HG03460 (cell line): ENCODE data around the gene NELFCD.
"Not testable (repeated sequence)": the region's sequence is repeated elsewhere in the genome, so short reads cannot be mapped to it uniquely, and the experiment has no call there.

Source experiments
- ATAC-seq: cut with Tn5 transposase; IDR thresholded peaks from one replicate; pipeline ENCODE4 v1.9.1; 2021; ENCODE audit not compliant: unreplicated experiment

The NELFCD gene

DNA sequence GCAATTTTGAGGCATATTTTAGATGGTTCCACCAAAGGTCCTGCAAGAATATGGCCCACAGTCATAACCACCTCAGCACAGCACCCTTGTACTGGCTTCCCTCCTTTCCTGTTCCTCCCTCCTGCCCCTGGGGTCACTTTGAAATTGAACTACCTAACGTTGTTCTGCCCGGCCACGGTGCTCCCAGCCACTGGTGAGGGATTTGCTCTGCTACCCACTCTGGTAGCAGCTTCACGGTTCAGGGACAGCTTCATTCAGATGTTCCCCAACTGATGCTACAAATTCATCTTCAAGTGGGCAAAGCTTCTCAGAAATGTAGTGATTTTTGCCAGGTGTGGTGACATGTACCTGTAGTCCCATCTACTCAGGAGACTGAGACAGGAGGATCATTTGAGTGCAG is 7.9 kb upstream of the NELFCD start:
- no peak for ATAC-seq

DNA sequence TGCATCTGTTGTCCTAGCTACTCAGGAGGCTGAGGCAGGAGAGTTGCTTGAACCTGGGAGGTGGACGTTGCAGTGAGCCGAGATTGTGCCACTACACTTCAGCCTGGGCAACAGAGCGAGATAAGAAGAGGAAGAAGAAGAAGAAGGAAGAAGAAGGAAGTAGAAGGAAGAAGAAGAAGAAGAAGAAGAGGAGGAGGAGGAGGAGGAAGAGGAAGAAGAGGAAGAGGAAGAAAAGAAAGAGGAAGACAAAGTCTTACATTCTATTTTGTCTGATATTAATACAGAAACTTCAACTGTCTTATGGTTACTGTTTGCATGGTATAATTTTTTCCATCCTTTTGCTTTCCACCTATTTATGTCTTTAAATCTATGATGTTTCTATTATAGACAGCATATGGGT is 7.2 kb upstream of the NELFCD start:
- no peak for ATAC-seq

DNA sequence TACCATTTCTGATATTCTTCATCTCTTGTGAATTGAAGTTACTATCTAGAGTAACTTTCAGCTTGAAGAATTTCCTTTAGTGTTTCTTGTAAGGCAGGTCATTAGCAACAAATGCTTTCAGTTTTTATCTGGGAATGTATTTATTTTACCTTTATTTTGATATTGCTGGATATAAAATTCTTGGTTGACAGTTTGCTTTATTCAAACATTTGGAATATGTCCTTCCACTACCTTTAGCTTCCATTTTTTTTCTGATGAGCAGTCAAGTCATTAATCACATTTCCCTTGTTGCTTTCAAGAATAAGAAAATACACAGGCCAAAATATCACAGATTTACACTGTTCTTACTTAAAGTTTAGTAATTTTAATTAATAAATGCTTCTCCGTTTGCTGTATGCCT is 5.7 kb upstream of the NELFCD start:
- ATAC-seq: no peak

DNA sequence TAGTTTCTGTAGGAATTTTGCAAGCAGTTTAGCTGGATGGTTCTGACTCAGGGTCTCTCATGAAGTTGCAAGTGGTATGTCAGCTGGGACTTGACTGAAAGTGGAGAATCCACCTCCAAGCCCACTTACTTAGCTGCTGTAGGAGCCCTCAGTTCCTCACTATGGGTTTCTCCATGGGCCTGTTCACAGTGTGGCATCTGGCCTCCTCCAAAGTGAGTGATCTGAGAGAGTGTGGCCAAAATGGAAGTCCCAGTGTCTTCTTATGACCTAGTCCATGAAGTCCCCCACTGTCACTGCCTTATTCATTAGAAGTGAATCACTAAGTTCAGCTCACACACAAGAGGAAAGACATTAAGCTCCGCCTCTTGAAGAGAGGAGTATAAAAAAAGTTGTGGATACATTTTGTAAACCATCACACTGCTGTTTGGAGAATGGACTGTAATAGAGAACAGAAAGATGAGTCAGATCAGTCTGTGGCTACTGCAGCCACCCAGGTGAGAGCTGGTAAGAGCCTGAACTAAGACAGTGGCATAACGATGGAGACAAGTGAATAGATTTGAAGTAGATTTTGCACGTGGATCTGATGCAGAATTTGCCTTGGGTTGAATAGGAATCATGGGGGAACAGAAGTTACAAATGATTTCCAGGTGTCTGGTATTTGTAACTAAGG is 4.9 kb upstream of the NELFCD start:
- ATAC-seq: no peak

DNA sequence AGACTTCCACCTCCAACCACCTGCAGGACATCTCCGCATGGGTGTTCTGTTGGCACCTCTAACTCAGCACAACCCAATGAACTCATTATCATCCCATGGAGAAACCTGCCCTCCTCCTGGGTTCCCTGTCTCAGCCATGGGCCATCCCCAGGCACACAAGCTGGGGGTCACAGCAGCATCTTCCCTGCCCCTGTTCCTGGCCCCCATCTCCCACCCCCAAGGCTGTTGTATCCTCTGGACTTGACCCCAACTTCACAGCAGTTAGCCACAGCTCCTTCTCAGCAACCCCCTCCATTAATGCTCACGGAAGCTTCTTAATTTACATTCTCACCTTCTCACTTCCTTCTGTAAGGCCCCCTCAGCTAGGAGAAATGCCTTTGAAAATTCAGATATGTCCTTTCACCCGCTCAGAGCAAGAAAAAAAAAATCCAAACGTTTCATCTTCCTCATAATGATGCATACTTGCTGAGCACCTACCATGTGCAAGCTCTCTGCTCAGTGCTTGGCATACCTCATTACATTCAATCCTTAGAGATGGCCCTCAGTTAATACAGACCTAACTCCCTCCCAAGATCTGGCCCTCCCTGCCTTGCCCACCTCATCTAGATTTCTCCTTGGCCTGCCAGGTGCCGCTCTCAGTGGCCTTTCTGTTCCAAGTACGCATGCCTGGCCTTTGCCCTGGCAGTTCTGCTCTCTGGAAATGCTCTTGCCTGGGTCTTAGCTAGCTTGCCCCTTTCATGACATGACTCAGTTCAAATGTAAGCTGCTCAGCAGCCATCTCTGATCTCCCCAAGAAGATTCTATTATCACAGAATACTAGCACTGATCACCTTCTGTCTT is 2.5 kb upstream of the NELFCD start:
- ATAC-seq: no peak

DNA sequence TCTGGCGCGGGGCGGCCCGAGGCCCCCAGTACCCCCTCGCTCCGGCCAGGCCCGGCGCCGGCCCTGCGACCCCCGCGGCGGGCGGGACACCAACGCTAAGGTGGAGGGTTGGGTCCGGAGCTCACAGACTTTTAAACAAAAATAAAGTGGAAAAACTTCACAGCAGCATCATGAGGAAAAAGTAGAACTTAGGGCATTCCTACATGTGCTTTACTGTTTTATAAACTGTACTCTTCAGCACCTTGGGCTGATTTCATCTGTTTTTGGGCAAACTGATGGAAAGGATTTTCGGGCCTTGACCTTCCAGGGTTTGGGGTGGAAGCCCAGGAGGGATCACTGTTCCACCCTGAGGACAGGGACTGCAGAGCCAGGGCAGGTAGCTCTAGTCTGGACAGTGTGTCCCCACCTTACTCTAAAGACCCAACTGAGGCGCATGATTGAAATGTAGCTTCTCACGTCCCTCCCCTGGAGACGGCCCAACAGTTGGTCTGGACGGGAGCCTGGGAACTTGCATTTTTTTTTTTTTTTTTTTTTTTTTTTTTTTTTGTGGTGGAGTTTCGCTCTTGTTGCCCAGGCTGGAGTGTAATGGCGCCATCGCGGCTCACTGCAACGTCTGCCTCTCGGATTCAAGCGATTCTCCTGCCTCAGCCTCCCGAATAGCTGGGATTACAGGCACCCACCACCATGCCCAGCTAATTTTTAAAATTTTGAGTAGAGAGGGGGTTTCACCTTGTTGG is 740 bp downstream of the NELFCD start:
- no peak for ATAC-seq

DNA sequence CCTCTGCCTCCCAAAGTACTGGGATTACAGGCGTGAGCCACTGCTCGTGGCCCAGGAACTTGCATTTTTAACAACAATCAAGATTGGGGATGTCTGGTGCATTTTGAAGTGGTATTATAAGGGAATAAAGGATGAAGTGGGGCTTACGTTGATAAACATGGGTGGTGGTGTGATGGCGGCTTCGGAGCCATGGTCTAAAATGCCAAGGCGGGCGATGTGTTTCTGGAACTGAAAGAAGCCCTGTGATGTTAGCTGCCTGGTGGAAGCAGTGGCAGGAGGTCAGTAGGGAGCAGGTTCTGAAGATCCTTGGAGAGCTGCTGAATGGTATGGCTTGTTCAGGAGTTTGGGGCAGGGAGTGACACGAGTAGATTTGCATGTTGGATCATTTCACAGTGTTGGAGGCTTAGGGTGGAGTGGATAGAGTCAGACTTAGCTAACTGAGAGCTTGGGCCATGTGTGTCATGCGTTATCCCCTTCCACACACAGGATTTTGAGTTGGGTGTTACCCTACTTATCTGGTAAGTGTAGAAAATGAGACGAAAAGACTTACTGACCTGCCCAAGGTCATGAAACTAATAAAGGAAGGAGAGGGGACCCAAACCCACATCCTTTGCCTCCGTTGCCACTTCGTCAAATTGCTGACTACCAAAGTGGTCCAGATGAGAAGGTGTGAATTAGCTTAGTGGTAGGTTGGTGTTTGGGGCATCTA is 1.5 kb downstream of the NELFCD start:
- no peak for ATAC-seq

DNA sequence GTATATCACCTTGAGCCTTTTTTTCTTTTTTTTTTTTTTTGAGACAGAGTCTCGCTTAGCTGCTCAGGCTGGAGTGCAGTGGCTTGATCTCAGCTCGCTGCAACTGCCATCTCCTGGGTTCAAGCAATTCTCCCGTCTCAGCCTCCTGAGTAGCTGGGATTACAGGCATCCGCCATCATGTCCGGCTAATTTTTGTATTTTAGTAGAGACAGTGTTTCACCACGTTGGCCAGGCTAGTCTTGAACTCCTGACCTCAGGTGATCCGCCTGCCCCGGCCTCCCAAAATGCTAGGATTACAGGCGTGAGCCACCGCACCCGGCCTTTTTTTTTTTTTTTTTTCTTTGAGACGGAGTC is 2.0 kb downstream of the NELFCD start:
- ATAC-seq: not testable (repeated sequence)

DNA sequence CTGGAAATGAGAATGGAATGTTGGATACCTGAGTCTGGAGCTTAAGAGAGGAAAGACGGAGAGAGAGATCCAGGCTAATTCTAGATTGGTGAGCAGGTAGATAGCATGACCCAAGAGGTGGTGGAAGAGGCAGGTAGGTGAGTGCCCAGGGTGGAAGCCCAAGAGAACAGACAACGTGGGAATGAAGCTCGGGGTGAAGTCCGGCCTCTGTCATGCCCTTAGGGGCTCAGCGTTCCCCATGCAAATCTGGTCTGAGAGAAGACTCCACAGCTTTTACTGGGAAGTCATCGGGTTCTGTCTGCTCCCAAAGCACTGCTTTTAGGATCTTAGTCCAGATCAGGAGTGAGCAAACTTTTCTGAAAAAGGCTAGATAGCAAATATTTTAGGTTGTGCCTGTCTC is 3.6 kb downstream of the NELFCD start:
- ATAC-seq: no peak

DNA sequence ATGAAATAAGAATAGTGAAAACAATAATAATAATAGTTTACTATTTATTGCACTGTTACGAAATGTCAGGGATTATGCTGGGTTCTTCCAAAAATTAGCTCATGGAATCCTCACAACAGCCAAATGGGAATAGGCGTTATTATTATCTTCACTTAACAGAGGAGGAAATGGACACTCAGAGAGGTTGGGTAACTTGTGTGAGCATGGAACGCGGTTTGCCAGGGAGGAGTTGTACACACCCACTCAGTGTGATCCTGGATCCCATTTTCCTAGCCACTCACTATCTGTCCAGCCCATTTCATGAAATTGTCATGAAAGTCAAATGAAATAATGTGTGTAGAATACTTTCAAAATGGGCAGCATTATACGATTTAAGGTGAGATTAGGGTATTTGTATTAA is 4.6 kb downstream of the NELFCD start:
- no peak for ATAC-seq

DNA sequence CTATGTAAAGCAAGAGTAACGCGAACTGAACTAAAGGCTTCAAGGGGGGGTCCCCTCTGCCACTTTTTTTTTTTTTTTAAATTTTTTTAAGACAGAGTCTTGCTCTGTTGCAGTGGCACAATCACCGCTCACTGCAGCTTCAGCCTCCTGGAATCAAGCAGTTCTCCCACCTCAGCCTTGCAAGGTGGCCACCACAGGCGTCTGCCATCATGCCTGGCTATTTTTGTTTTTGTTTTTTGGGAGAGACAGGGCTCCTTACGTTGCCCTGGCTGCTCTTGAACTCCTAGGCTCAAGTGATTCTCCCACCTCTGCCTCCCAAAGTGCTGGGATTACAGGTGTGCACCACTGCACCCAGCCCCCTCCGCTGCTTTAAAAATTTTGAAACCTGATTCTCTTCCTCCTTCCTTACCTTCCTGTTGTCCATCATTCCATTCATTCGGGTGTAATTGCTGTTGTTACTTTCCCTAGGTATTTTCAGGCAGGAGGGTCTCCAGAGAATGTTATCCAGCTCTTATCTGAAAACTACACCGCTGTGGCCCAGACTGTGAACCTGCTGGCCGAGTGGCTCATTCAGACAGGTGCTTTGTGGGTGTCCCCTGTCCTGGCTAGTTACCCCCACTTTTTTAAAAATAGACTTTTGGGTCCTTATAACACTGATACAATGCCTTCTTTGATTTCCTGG is 5.4 kb downstream of the NELFCD start:
- no peak for ATAC-seq

DNA sequence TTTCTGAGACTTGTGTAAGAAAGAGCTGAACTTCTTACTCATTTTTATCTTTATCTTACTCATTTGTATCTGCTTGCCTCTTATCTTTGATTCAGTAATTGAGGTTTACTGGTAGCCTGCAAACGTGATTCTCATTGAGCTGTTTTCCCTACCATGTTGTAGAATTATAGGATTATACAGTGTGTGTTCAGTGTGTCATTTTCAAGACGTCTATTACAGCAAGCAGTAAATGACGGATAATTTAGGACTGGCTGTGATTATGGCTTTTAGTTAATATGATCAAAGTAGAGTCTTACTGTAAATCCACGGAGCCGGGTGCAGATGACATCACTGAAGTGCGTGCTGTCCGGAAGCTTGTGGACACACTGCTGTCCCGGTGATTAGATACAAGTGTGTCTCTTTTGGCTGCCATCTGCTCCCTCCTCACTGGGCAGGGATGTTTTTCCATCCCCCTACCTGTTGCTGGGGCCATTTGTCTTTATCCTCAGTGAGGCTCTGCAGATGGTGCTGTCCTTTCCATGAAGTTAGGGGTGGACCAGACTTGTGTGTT is 6.0 kb downstream of the NELFCD start:
- ATAC-seq: no peak

DNA sequence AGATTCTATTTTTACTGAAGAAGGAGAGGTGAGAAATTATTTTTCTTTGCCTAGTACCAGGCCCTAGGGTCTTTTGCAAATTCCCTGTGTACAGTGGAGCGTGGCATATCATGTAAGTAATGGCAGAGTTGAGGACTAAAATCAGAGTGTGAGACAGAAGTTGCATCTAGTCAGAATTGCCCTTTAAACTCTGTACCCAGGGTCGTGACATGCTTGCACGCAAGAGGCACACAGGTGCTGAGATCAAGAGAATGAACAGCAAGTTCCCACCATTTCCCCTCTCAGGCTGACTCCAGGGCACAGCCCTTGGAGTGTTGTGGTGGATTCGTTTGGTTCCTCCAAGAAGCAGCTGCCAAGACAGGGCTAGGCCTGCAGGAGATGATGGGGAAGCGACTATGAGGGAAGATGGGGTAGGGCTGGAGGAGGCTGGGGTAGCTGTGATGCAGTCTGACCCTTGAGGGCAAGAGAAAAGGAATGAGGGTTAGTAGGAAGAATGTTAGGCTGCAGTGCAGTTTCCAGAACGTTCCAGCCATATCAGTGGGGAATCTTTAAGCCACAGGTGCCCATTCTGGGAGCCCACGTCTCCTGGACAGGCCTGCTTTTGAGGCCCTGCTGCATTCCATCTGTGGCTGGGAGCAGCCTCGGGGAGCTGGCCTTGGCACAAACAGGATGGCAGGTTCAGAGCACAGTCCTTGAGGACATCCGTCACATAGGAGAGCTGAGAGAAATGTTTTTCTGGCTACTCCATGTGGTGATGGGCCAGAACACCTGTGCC is 6.9 kb downstream of the NELFCD start:
- ATAC-seq: no peak

DNA sequence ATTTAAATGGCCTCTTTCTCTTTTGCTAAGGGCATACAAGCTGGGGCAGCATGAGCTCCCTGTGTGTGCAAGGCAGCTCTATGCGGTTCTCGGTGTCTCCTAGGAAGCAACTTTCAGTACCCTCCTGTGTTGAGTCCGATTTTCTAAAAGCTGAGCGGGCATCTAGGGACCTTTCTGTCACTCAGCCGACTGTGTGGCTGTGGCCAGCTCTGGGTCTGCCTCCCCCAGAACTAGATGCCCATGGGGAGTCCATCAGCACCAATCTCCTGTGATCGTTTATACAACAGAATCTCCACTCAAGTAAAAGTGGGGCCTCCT is 7.5 kb downstream of the NELFCD start:
- ATAC-seq: no peak

DNA sequence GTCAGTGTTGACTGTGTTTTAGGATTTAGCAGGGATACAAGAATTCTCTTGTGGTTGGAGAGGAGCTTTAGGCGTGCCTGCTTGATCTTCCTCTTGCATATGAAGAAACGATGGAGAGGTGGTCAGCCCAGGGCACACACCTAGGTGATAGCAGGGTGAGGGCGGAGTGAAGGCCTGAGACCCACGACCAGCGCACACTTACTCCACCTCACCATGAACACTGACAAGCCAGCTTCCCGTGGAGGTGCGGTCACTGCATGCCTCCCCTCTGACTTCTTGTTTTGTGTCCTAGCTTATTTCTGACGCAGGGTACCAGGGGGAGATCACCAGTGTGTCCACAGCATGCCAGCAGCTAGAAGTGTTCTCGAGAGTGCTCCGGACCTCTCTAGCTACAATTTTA is 8.1 kb downstream of the NELFCD start:
- no peak for ATAC-seq

DNA sequence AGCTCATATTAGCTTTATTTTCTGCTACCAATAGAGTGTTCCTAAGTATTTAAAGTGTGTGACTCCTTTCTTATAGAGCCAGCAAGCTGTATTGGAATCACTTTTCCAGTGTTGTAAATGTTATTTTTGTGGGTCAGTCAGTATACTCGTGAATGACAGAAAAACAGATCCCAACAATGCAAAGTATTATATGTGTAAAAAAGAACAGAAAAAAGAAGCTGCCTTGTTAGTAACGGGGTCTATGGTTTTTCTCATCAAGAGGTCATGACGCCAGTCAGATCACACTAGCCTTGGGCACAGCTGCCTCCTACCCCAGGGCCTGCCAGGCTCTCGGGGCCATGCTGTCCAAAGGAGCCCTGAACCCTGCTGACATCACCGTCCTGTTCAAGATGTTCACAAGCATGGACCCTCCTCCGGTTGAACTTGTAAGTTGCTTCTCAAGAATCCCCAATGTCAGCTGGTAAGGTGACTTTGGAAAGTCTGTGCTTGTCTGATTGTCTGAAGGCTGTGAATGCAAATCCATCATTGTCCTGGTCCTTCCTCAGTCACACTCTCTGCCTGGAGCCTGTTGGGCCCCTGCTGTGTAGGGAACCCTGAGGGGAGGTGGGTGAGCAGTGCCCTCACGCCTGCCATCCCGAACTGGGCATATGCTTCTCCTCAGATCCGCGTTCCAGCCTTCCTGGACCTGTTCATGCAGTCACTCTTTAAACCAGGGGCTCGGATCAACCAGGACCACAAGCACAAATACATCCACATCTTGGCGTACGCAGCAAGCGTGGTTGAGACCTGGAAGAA is 9.8 kb downstream of the NELFCD start:
- no peak for ATAC-seq

DNA sequence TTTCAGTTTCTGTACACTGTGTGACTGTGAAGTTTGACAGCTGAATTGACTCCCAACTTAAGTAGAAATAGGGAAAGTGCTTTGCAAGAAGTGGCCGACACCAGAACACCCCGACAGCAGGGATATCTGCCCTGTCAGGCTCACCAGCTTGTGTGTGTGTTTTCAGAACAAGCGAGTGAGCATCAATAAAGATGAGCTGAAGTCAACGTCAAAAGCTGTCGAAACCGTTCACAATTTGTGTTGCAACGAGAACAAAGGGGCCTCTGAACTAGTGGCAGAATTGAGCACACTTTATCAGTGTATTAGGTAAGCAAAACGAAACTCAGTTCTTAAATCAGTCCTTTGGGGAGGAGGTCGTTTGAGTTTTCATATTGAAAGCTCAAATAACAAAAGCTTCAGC is 10.7 kb downstream of the NELFCD start:
- no peak for ATAC-seq

DNA sequence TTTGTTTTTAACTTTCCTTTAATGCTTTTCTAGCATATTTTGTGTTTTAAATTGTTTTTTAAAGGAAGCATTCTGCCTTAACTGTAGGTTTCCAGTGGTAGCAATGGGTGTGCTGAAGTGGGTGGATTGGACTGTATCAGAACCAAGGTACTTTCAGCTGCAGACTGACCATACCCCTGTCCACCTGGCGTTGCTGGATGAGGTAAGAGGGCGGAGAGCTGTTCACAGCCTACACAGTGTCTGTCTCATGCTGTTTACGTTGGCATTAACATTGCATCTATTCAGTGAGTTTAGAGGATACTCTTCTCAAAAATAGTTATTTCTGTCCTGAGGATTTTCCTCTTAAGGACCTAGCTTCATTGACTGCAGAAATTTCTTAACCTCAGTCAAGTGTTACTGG is 11.9 kb downstream of the NELFCD start:
- no peak for ATAC-seq
